Neural crest cell (in vitro differentiated cells): Measurements from ENCODE around the gene DCUN1D2. TPM values are rescaled to one million over a fixed set of nuclear protein-coding genes. Genes with fewer than 3 reads are reported as not detected.

Source experiments
- DNase-seq: peaks from one replicate; pipeline ENCODE4 v3.0.0; 2021; ENCODE audit warnings: low read depth, mixed read lengths, low spot score
- H3K27ac Mint-ChIP-seq: one replicate; pipeline ENCODE4 v1.8.0; 2021; ENCODE audit warnings: mild to moderate bottlenecking, mixed read lengths; ENCODE audit not compliant: unreplicated experiment
- H3K27me3 Mint-ChIP-seq: 2 replicates; pipeline ENCODE4 v1.8.0; 2021; ENCODE audit warnings: low read depth, mild to moderate bottlenecking, mixed read lengths
- H3K36me3 Mint-ChIP-seq: 2 replicates; pipeline ENCODE4 v1.8.0; 2021; ENCODE audit warnings: low read depth, mild to moderate bottlenecking, mixed read lengths
- H3K4me1 Mint-ChIP-seq: 2 replicates; pipeline ENCODE4 v1.8.0; 2021; ENCODE audit warnings: mixed read lengths
- H3K4me3 Mint-ChIP-seq: one replicate; pipeline ENCODE4 v1.8.0; 2021; ENCODE audit warnings: mild to moderate bottlenecking, mixed read lengths
- H3K9me3 Mint-ChIP-seq: 2 replicates; pipeline ENCODE4 v1.8.0; 2021; ENCODE audit warnings: mixed read lengths
- CTCF ChIP-seq: fragments of 200-600 bp; sonication (generic); conservative IDR thresholded peaks from 2 replicates; pipeline ENCODE4 v1.5.0; 2021; ENCODE audit warnings: antibody characterized with exemption, mild to moderate bottlenecking
- total RNA-seq: library from RNA; stranded (reverse); gene quantifications from 2 replicates; pipeline ENCODE4 v1.2.1, GENCODE V29; 2021

Gene DCUN1D2
- total RNA-seq, 1 donor from 2014 or later, result 32.1 TPM

GRCh38 chr13:113499936-113500335, 9.4 kb upstream of the DCUN1D2 start:
- H3K36me3 Mint-ChIP-seq, result peaks cover 8% of the 10 kb centered on the region
- no peaks in the 10 kb centered on the region for H3K27me3 Mint-ChIP-seq

GRCh38 chr13:113498905-113499304, 8.4 kb upstream of the DCUN1D2 start:
- no peak for TF ChIP-seq CTCF
- no peak overlapping the region for H3K4me3 Mint-ChIP-seq
- no peak overlapping the region for H3K27ac Mint-ChIP-seq
- no peaks in the 10 kb centered on the region for H3K9me3 Mint-ChIP-seq
- peaks cover 23% of the 10 kb centered on the region for H3K4me1 Mint-ChIP-seq
- H3K27me3 Mint-ChIP-seq, result no peaks in the 10 kb centered on the region
- DNase-seq, result no peak
- peaks cover 4% of the 10 kb centered on the region for H3K36me3 Mint-ChIP-seq

More at GRCh38 chr13:113499936-113500335, 9.4 kb upstream of the DCUN1D2 start:
- Mint-ChIP-seq H3K9me3 (no peaks in the 10 kb centered on the region), H3K4me3 (no peak overlapping the region), H3K27ac (no peak overlapping the region), H3K4me1 (peaks cover 12% of the 10 kb centered on the region)
- no peak for DNase-seq
- no peak for TF ChIP-seq CTCF

GRCh38 chr13:113497217-113497616, 6.7 kb upstream of the DCUN1D2 start:
- Mint-ChIP-seq H3K9me3 (no peaks in the 10 kb centered on the region), H3K4me1 (peaks cover 32% of the 10 kb centered on the region), H3K4me3 (no peak overlapping the region), H3K27me3 (no peaks in the 10 kb centered on the region), H3K36me3 (peaks cover 4% of the 10 kb centered on the region), H3K27ac (no peak overlapping the region)
- DNase-seq, result no peak
- TF ChIP-seq CTCF, result no peak

- no peak overlapping the region for H3K27ac Mint-ChIP-seq
Measured at GRCh38 chr13:113495494-113496210, 5.1 kb upstream of the DCUN1D2 start.

GRCh38 chr13:113493315-113493951, 2.9 kb upstream of the DCUN1D2 start:
- no peak for TF ChIP-seq CTCF
- H3K4me1 Mint-ChIP-seq, result peaks cover 54% of the 10 kb centered on the region
- peaks cover 4% of the 10 kb centered on the region for H3K36me3 Mint-ChIP-seq
- no peak overlapping the region for H3K27ac Mint-ChIP-seq
- no peaks in the 10 kb centered on the region for H3K9me3 Mint-ChIP-seq
- DNase-seq, result no peak
- no peaks in the 10 kb centered on the region for H3K27me3 Mint-ChIP-seq
- peak overlapping the region; percentile 86 for H3K4me3 Mint-ChIP-seq

More at GRCh38 chr13:113495494-113496210, 5.1 kb upstream of the DCUN1D2 start:
- no peak for DNase-seq
- H3K4me3 Mint-ChIP-seq, result peak overlapping the region; percentile 7
- H3K9me3 Mint-ChIP-seq, result no peaks in the 10 kb centered on the region
- TF ChIP-seq CTCF, result no peak
- H3K36me3 Mint-ChIP-seq, result peaks cover 4% of the 10 kb centered on the region
- no peaks in the 10 kb centered on the region for H3K27me3 Mint-ChIP-seq
- H3K4me1 Mint-ChIP-seq, result peaks cover 38% of the 10 kb centered on the region
